ENCODE data around the gene NINJ2. TPM values are rescaled to one million over a fixed set of nuclear protein-coding genes. Genes with fewer than 3 reads are reported as not detected.

NINJ2 gene
- total RNA-seq, 1 experiment from 2014 or later = 8.6 TPM

DNA sequence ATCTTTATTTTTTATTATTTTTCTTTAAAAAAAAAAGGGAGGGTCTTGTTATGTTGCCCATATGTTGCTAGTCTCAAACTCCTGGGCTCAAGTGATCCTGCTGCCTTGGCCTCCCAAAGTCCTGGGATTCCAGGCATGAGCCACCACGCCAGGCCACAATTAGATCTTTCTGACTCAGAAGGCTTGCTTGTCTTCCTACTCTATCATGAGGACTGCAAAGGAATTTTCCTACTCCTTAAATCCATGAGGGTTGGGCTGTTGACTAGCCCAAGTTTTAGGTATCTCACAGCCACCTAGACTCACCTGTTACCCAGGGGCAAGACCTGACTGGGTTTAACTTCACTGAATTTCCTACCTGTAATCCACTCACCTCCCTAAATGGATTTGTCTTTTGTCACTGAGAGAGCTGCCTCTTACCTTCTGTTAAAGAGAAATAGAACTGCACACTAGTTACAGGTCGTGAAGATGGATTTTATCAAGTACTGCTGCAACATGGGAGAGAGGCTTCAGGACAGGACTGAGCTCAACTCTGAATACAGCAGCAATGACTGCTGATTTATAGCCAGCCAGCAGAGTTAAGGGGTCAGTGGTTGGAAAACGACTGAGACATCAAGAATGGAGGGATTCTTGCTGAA, 131.2 kb downstream of the NINJ2 start:
- DNase-seq (ENCODE audit: low spot score) = no peak

DNA sequence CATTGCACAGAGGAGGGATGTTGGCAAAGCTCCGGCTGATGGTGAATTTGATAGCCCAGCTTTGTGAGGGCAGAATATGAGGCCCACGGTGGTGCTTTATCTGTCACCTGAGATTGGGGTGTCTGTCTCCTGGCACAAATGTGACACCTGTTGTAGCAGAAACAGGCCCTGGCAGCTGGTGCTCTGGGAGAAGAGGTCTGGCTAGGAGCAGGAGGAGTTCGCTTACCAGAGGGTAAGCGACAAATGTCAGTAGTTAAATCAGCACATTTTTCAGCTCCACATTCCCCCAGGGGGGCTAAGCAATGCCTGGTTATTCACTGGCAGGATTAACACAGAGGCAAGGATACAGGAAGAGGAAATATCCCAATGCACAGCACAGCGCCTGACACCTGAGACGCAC, 132.4 kb downstream of the NINJ2 start:
- no peak for DNase-seq (ENCODE audit: low spot score)

- peak; percentile 41 for DNase-seq (ENCODE audit: low spot score)
Measured at GRCh38 chr12:530308-530707, 132.9 kb downstream of the NINJ2 start.

- DNase-seq (ENCODE audit: low spot score) = no peak
Measured at GRCh38 chr12:527729-528128, 135.5 kb downstream of the NINJ2 start.

- DNase-seq (ENCODE audit: low spot score) = no peak
Measured at GRCh38 chr12:527241-527640, 136.0 kb downstream of the NINJ2 start.

DNA sequence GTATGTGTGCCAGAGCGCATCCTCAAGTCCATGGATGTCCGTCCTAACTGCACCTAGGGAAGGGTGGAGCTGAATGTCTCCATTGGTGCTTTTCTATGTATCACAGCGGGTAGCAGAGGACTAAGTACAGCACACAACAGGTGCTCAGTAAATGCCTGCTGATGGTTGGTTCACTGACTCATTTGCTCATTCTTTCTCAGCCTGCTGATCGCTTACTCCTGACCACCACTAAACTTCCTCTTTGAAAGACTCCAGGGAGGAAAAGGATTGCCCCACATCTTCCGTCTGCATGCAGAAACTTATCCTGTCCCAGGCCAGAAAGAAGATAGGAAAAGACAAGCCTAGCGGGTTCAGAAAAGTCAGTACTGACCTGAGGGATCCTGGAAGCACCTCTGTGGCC, 137.2 kb downstream of the NINJ2 start:
- DNase-seq (ENCODE audit: low spot score) = no peak

DNA sequence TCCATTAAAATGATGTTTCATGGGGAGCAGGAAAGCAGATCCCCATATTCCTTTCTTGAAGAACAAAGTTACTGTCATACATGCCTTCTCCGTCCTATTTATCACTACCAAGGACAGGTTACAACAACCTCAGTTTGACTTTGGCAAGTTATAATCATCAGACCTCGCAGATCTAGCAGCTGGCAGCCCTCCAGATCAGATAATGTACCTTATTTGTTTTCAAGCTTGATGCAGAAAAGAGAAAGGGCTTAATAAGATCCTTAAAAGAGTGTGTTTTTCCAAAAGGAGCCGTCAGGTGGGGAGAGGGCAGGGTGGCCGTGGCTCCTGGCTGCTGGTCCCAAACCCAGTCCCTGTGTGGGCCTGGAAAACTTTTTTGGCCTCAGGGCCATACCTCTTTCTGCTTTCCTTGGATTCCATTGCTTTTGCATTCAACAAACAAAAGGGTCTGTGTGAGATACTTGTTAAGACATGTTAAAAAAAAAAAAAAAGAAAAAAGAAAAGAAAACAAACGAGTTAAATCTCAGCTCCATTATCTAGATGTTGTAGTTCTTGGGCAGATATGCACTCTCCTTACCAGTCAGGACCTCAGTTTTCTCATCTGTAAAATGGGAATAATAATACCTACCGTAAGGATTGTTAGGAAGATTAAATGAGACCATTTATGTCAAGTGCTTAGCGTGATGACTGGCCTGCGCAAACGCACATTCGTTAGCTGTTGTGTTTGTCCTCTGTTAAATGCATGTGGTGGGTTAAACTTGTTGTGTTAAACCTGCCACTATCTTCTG, 138.9 kb downstream of the NINJ2 start:
- DNase-seq (ENCODE audit: low spot score) = peak; percentile 79

DNA sequence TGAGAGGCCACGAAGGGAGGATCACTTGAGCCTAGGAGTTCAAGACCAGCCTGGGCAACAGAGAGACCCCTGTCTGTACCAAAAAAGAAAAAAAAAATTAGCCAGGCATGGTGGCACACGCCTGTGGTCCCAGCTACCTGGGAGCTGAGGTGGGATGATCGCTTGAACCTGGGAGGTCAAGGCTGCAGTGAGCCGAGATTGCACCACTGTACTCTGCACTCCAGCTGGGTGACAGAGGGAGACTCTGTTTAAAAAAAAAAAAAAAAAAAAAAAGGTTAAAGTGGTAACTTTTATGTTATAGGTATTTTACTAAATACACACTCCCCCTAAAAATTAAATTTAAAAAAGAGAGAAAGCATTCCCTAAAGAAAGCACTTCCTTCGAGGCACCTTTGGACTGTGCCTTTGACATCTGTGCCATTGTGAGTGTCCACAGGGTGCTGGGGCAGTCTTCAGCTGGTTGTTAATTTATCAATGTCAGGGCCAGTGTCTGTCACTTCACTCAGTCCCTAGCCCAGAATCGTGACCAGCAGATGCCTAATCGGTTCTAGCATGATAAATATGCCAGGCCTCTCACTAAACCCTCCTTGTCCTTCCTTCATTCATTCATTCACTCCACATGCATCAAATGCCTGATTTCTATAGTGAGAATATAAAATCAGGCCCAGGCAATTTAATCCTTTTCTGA, 140.4 kb downstream of the NINJ2 start:
- no peak for DNase-seq (ENCODE audit: low spot score)

- DNase-seq (ENCODE audit: low spot score) = no peak
Measured at GRCh38 chr12:520119-520518, 143.1 kb downstream of the NINJ2 start.

- DNase-seq (ENCODE audit: low spot score) = no peak
Measured at GRCh38 chr12:517538-517937, 145.7 kb downstream of the NINJ2 start.

Small RNA genes lying within 50 kb of the gene (small RNA-seq; reads per million reads assigned to genes)
- gene RNU7-103P = not detected

Other genes starting within 250 kb of the NINJ2 start
- gene B4GALNT3, start 203.5 kb downstream of the NINJ2 start, total RNA-seq (2014; rRNA removed; shearing (Covaris generic)) = 25.5 and 30.8 TPM in 2 replicates
- gene WNK1, start 89.1 kb upstream of the NINJ2 start, total RNA-seq (2014; rRNA removed; shearing (Covaris generic)) = 74.1 and 89.6 TPM in 2 replicates

All from HT-29 (cell line).